CD4-positive, alpha-beta memory T cell (primary cell): ENCODE data around the gene GOLGA8J. TPM values are rescaled to one million over a fixed set of nuclear protein-coding genes. Genes with fewer than 3 reads are reported as not detected.
"Not testable (repeated sequence)": the region's sequence is repeated elsewhere in the genome, so short reads cannot be mapped to it uniquely, and the experiment has no call there.

Source experiments
- CTCF ChIA-PET: fragments of 350-600 bp; sonication (Branson Sonifier 250); formaldehyde crosslinking; loops from one replicate; lab custom pipeline; 2021; ENCODE audit warnings: inconsistent platforms; ENCODE audit not compliant: partially characterized antibody; lab: Charles Lee
- POLR2A ChIA-PET: fragments of 350-600 bp; sonication (Branson Sonifier 250); formaldehyde crosslinking; loops from one replicate; lab custom pipeline; 2021; ENCODE audit not compliant: partially characterized antibody; lab: Charles Lee
- DNase-seq, 5 donors: peaks; one replicate each; pipeline versions ENCODE4 v3.0.0 to v3.0.0-alpha.2; 2020 to 2022; ENCODE audit warnings: mixed read lengths in 1 of 5
- H3K27ac ChIP-seq: one replicate; pipeline ENCODE4 v1.7.0; 2013; ENCODE audit warnings: low read depth, low read length
- H3K27me3 ChIP-seq: 2 replicates; pipeline ENCODE4 v1.7.0; 2013; ENCODE audit warnings: mild to moderate bottlenecking, low read length, moderate library complexity; ENCODE audit not compliant: insufficient read depth
- H3K36me3 ChIP-seq: 2 replicates; pipeline ENCODE4 v1.7.0; 2013; ENCODE audit warnings: mild to moderate bottlenecking, low read length, moderate library complexity; ENCODE audit not compliant: insufficient read depth
- H3K4me1 ChIP-seq: 2 replicates; pipeline ENCODE4 v1.7.0; 2013; ENCODE audit warnings: mild to moderate bottlenecking, low read length, moderate library complexity; ENCODE audit not compliant: insufficient read depth
- H3K4me3 ChIP-seq, 2 donors: one replicate each; pipeline ENCODE4 v1.7.0; 2013; ENCODE audit warnings: low read length in 2 of 2, mild to moderate bottlenecking in 1 of 2
- H3K9me3 ChIP-seq, 2 donors: one replicate each; pipeline ENCODE4 v1.7.0; 2013; ENCODE audit warnings: low read length in 2 of 2, control low read depth in 1 of 2; ENCODE audit not compliant: control insufficient read depth in 1 of 2
- H3K27ac Mint-ChIP-seq, 7 donors: one replicate each; pipeline ENCODE4 v1.8.0; 2020 to 2021; ENCODE audit warnings: mixed read lengths in 7 of 7, mild to moderate bottlenecking in 6 of 7, inconsistent platforms in 3 of 7, moderate library complexity in 3 of 7
- H3K27me3 Mint-ChIP-seq, 2 donors: one replicate each; pipeline ENCODE4 v1.8.0; 2020 to 2021; ENCODE audit warnings: mixed read lengths in 2 of 2
- H3K36me3 Mint-ChIP-seq, 2 donors: one replicate each; pipeline ENCODE4 v1.8.0; 2020 to 2021; ENCODE audit warnings: mixed read lengths in 2 of 2, inconsistent platforms in 1 of 2, mild to moderate bottlenecking in 1 of 2
- H3K4me1 Mint-ChIP-seq, 4 donors: one replicate each; pipeline ENCODE4 v1.8.0; 2020 to 2021; ENCODE audit warnings: mixed read lengths in 4 of 4, mild to moderate bottlenecking in 1 of 4
- H3K4me3 Mint-ChIP-seq, 8 donors: one replicate each; pipeline ENCODE4 v1.8.0; 2020 to 2021; ENCODE audit warnings: mixed read lengths in 8 of 8, mild to moderate bottlenecking in 7 of 8, moderate library complexity in 6 of 8, inconsistent platforms in 3 of 8
- H3K9me3 Mint-ChIP-seq, 8 donors: one replicate each; pipeline ENCODE4 v1.8.0; 2020 to 2021; ENCODE audit warnings: mixed read lengths in 8 of 8, mild to moderate bottlenecking in 5 of 8, inconsistent platforms in 3 of 8, moderate library complexity in 1 of 8
- intact Hi-C: fragments of 100-400 bp; cut with micrococcal nuclease; formaldehyde crosslinking; loops from one replicate; pipeline ENCODE4 v1.15.1; 2023
- polyA plus RNA-seq, 2 donors: library from polyadenylated mRNA; unstranded; fragments of 300-500 nt; fragmentation: Illumina TruSeq; gene quantifications; one replicate each; pipeline ENCODE4 v1.2.3, GENCODE V29; 2021
- total RNA-seq, 2 experiments: library from RNA; stranded (reverse); gene quantifications; one replicate each; pipeline ENCODE4 v1.2.3, GENCODE V29; 2021

The GOLGA8J gene
- total and polyA plus RNA-seq, 4 experiments from 2014 or later: 0.20 TPM; not detected in 3

DNA sequence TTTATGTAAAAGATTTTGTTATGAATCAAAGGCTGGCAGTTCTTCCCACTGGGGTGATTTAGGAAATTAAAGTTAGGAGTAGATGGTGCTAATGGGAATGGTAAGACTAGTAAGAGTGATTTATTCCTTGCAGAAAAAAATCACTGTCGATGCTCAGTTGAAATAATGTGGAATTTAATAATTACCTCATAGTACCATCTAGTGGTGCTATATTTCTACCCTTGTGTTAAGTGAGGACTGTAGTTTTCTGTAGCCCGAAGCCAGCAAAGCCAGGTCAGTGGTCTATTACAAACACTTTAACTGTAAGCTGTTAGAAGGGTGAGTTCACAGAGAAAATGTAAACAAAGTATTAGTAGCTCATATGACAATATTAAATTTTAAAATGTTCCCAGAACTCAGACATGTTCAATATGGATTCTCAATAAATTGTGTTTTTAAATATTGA is 39.5 kb upstream of the GOLGA8J start:
- intact Hi-C loops: no loop called here
- CTCF ChIA-PET: interaction anchor here (1.2 to 1.5 kb wide), 2 partner anchors 9 to 297 kb away, joined by 3 to 4 read pairs; no protein-coding TSS in a partner anchor

DNA sequence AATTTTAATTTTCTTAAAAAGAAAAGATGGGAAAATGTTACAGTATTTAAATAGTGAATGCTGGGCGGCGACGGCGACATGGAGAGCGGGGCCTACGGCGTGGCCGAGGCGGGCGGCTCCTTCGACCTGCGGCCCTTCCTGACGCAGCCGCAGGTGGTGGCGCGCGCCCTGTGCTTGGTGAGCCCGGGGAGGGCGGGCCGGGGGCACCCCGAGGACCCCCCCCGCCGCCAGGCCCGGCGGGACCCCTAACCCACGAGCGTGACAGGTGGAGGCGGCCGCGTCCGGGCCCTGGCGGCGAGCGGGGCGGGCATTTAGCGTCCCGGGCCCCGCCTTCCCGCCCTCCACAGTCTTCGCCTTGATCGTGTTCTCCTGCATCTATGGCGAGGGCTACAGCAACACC is 38.4 kb upstream of the GOLGA8J start:
- no peaks in the 10 kb centered on the region for H3K4me1 Mint-ChIP-seq
- CTCF ChIA-PET: no interaction called here
- H3K4me3 Mint-ChIP-seq: no peak overlapping the region

More for the DNA sequence above, 39.5 kb upstream of the GOLGA8J start:
- Mint-ChIP-seq H3K27me3 (peaks cover 10 to 14% of the 10 kb centered on the region in 2 donors), H3K4me1 (no peaks in the 10 kb centered on the region), H3K27ac (no peak overlapping the region), H3K36me3 (no peaks in the 10 kb centered on the region), H3K4me3 (no peak overlapping the region), H3K9me3 (peaks cover 0 to 6% (median under 1%) of the 10 kb centered on the region in 8 donors)
- Histone ChIP-seq H3K27me3 (no peaks in the 10 kb centered on the region), H3K9me3 (no peaks in the 10 kb centered on the region), H3K4me1 (no peaks in the 10 kb centered on the region), H3K36me3 (no peaks in the 10 kb centered on the region), H3K4me3 (no peak overlapping the region), H3K27ac (no peak overlapping the region)
- DNase-seq: no peak
- POLR2A ChIA-PET: no interaction called here

GRCh38 chr15:30044826-30045225 is 37.9 kb upstream of the GOLGA8J start:
- DNase-seq, H3K9me3 ChIP-seq, H3K27ac Mint-ChIP-seq, intact Hi-C loops, H3K4me3 ChIP-seq, H3K4me3 Mint-ChIP-seq, H3K4me1 ChIP-seq, H3K4me1 Mint-ChIP-seq, H3K27me3 ChIP-seq, CTCF ChIA-PET, POLR2A ChIA-PET, H3K36me3 ChIP-seq, H3K27ac ChIP-seq, H3K9me3 Mint-ChIP-seq, H3K36me3 Mint-ChIP-seq: not testable (repeated sequence)
- H3K27me3 Mint-ChIP-seq: peaks cover 9 to 16% of the 10 kb centered on the region in 2 donors

More for the DNA sequence above, 38.4 kb upstream of the GOLGA8J start:
- POLR2A ChIA-PET: no interaction called here
- H3K9me3 ChIP-seq: no peaks in the 10 kb centered on the region
- Mint-ChIP-seq H3K27me3 (peaks cover 10 to 14% of the 10 kb centered on the region in 2 donors), H3K9me3 (peaks cover 0 to 2% (median 0%) of the 10 kb centered on the region in 8 donors), H3K27ac (no peak overlapping the region), H3K36me3 (no peaks in the 10 kb centered on the region)
- H3K36me3 ChIP-seq: no peaks in the 10 kb centered on the region
- no peak overlapping the region for H3K4me3 ChIP-seq
- H3K27me3 ChIP-seq: no peaks in the 10 kb centered on the region
- intact Hi-C loops: no loop called here
- no peaks in the 10 kb centered on the region for H3K4me1 ChIP-seq
- no peak for DNase-seq
- H3K27ac ChIP-seq: no peak overlapping the region

- CTCF ChIA-PET, H3K27ac ChIP-seq: not testable (repeated sequence)
Measured at GRCh38 chr15:30045248-30046041, 37.3 kb upstream of the GOLGA8J start.

DNA sequence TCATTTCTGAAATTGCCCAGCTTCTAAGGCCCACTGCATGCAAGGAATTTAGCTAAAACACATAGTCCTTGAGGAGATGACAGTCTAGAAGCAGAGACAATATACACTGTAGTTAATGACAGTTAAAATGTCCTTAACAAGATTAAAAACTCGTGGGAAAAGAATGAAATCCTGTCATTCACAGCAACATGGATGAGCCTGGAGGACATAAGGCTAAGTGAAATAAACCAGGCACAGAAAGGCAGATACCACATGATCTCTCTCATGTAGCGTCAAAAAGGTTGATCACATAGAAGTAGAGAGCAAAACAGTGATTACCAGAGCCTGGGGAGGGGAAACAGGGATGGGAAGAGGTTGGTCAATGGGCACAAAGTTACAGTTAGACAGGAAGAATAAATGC is 36.3 kb upstream of the GOLGA8J start:
- Mint-ChIP-seq H3K9me3 (no peaks in the 10 kb centered on the region), H3K27me3 (peaks cover 11 to 16% of the 10 kb centered on the region in 2 donors), H3K4me1 (no peaks in the 10 kb centered on the region), H3K4me3 (no peak overlapping the region), H3K27ac (no peak overlapping the region), H3K36me3 (no peaks in the 10 kb centered on the region)
- Histone ChIP-seq H3K27me3 (no peaks in the 10 kb centered on the region), H3K4me3 (no peak overlapping the region), H3K4me1 (no peaks in the 10 kb centered on the region), H3K27ac (no peak overlapping the region), H3K36me3 (no peaks in the 10 kb centered on the region), H3K9me3 (no peaks in the 10 kb centered on the region)
- intact Hi-C loops: no loop called here
- no peak for DNase-seq
- ChIA-PET CTCF (no interaction called here), POLR2A (no interaction called here)

More at GRCh38 chr15:30045248-30046041, 37.3 kb upstream of the GOLGA8J start:
- POLR2A ChIA-PET, H3K9me3 Mint-ChIP-seq, H3K9me3 ChIP-seq, H3K4me3 ChIP-seq, H3K4me1 Mint-ChIP-seq, H3K4me1 ChIP-seq, H3K27ac Mint-ChIP-seq, H3K4me3 Mint-ChIP-seq, H3K36me3 ChIP-seq, DNase-seq, H3K27me3 ChIP-seq, H3K36me3 Mint-ChIP-seq, intact Hi-C loops: not testable (repeated sequence)
- H3K27me3 Mint-ChIP-seq: peaks cover 11 to 16% of the 10 kb centered on the region in 2 donors

- Mint-ChIP-seq H3K27ac (no peak overlapping the region), H3K27me3 (peaks cover 4 to 9% of the 10 kb centered on the region in 2 donors), H3K36me3 (no peaks in the 10 kb centered on the region), H3K4me1 (no peaks in the 10 kb centered on the region), H3K9me3 (peaks cover 0 to 5% (median 0%) of the 10 kb centered on the region in 8 donors), H3K4me3 (no peak overlapping the region)
- Histone ChIP-seq H3K27ac (no peak overlapping the region), H3K9me3 (no peaks in the 10 kb centered on the region), H3K36me3 (no peaks in the 10 kb centered on the region), H3K4me1 (no peaks in the 10 kb centered on the region), H3K4me3 (no peak overlapping the region), H3K27me3 (no peaks in the 10 kb centered on the region)
- POLR2A ChIA-PET: no interaction called here
- DNase-seq: no peak
- intact Hi-C loops: no loop called here
- CTCF ChIA-PET: no interaction called here
Measured at GRCh38 chr15:30055604-30056003, 27.2 kb upstream of the GOLGA8J start.

- no peak overlapping the region for H3K4me3 ChIP-seq
- no peak for DNase-seq
- ChIA-PET CTCF (no interaction called here), POLR2A (no interaction called here)
- no peaks in the 10 kb centered on the region for H3K9me3 ChIP-seq
- H3K27ac ChIP-seq: no peak overlapping the region
- H3K27me3 Mint-ChIP-seq: peaks cover 4 to 9% of the 10 kb centered on the region in 2 donors
- no peak overlapping the region for H3K27ac Mint-ChIP-seq
- H3K36me3 Mint-ChIP-seq: no peaks in the 10 kb centered on the region
- intact Hi-C loops: no loop called here
- no peak overlapping the region for H3K4me3 Mint-ChIP-seq
- H3K36me3 ChIP-seq: no peaks in the 10 kb centered on the region
- no peaks in the 10 kb centered on the region for H3K4me1 Mint-ChIP-seq
- no peaks in the 10 kb centered on the region for H3K27me3 ChIP-seq
- H3K4me1 ChIP-seq: no peaks in the 10 kb centered on the region
- peaks cover 0 to 5% (median 0%) of the 10 kb centered on the region in 8 donors for H3K9me3 Mint-ChIP-seq
Measured at GRCh38 chr15:30056166-30056565, 26.6 kb upstream of the GOLGA8J start.
